ENCODE data around the gene SIAH2. TPM values are rescaled to one million over a fixed set of nuclear protein-coding genes. Genes with fewer than 3 reads are reported as not detected.

SIAH2 gene
- total RNA-seq, 6 donors from 2014 or later: 17.6 to 45.0 (median 31.7) TPM

DNA sequence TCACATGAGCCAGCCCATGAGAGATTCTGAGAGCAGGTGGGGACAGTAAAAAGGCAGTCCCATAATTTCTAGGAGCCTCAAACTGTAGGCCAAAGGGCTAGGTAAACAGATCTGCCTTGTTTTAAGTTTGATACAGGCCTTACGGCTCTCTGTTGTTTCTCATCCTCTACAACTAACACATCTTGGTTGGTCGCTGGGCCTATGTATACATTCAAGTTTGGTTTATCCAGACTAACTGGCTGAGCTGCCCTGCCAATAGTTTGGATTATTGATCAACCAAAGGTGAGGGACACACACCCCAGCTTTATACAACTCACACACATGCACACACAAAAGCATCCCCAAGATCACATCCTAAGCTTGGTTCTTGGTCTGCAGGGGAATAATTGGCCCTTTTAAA is 3.0 kb downstream of the SIAH2 start:
- Histone ChIP-seq H3K36me3 (peaks cover 0 to 5% (median 0%) of the 10 kb centered on the region in 4 donors), H3K4me3 (peak overlapping the region; percentile 6 to 85 (median 68)), H3K4me1 (peaks cover 39 to 57% (median 50%) of the 10 kb centered on the region in 4 donors), H3K9me3 (no peaks in the 10 kb centered on the region), H3K27me3 (no peaks in the 10 kb centered on the region), H3K27ac (peak overlapping the region; percentile 19 to 63 (median 42))
- DNase-seq: no peak
- ATAC-seq (ENCODE audit: low FRiP score in 2 of 2): no peak
- 55 to 69% methylated on average over 2 of the region's 2 CpGs for WGBS, 2 donors
- TF ChIP-seq EP300 (IDR thresholded peaks at IDR 0.05): no peak

DNA sequence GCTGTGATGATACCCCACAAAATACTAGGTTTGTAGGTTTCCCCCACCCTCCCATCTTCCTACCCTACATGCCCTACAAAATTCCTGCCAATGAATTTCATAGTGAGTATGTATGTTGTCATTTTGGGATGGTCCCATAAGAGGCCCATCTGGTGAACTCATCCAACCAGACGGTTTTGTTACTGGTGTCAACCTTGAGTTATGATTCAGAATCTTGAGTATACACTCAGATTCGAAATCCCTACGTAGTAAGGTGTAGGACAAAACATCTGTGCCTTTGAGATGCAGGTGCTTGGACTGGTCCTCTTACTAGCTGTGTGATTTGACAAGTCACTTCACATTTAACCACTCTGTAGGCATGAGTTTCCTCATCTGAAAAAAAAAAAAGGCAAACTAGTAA is 3.6 kb downstream of the SIAH2 start:
- no peaks in the 10 kb centered on the region for H3K9me3 ChIP-seq
- DNase-seq (no peak), ATAC-seq (ENCODE audit: low FRiP score in 2 of 2) (no peak)
- H3K36me3 ChIP-seq: peaks cover 0 to 5% (median 0%) of the 10 kb centered on the region in 4 donors
- H3K4me1 ChIP-seq: peaks cover 35 to 54% (median 46%) of the 10 kb centered on the region in 4 donors
- H3K4me3 ChIP-seq: no peak overlapping the region
- H3K27me3 ChIP-seq: no peaks in the 10 kb centered on the region
- WGBS, 2 donors: 74 to 96% methylated on average over 3 of the region's 3 CpGs
- H3K27ac ChIP-seq: peak overlapping the region in 2 of 4 donors; percentile 36 to 63
- no peak for TF ChIP-seq EP300 (IDR thresholded peaks at IDR 0.05)
- no peak for TF ChIP-seq POLR2AphosphoS5 (IDR thresholded peaks at IDR 0.05)
- TF ChIP-seq POLR2A (IDR thresholded peaks at IDR 0.05): no peak
- TF ChIP-seq, protein P1, sequence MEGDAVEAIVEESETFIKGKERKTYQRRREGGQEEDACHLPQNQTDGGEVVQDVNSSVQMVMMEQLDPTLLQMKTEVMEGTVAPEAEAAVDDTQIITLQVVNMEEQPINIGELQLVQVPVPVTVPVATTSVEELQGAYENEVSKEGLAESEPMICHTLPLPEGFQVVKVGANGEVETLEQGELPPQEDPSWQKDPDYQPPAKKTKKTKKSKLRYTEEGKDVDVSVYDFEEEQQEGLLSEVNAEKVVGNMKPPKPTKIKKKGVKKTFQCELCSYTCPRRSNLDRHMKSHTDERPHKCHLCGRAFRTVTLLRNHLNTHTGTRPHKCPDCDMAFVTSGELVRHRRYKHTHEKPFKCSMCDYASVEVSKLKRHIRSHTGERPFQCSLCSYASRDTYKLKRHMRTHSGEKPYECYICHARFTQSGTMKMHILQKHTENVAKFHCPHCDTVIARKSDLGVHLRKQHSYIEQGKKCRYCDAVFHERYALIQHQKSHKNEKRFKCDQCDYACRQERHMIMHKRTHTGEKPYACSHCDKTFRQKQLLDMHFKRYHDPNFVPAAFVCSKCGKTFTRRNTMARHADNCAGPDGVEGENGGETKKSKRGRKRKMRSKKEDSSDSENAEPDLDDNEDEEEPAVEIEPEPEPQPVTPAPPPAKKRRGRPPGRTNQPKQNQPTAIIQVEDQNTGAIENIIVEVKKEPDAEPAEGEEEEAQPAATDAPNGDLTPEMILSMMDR (IDR thresholded peaks at IDR 0.05): no peak

DNA sequence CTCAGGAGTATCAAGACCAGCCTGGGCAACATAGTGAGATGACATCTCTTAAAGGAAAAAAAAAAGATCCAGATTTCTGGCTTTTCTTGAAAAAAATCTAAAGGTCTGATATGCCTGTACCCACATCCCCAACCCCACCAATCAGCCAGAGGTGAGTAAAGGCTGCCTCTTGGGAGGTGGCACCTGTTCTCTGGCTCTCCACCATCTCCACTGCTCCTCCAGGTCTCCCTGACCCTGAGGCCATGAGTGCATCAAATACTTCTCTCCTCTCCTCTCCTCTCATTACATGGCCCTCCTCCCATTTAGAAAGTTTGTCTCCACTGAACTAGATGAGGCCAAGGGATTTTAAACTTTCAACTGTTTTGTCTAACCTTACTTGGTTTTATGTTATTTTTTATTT is 5.2 kb downstream of the SIAH2 start:
- no peak for TF ChIP-seq EP300 (IDR thresholded peaks at IDR 0.05)
- no peak for TF ChIP-seq POLR2A (IDR thresholded peaks at IDR 0.05)
- TF ChIP-seq, protein P1 (IDR thresholded peaks at IDR 0.05): no peak
- Histone ChIP-seq H3K4me3 (no peak overlapping the region), H3K9me3 (no peaks in the 10 kb centered on the region), H3K27me3 (no peaks in the 10 kb centered on the region), H3K27ac (no peak overlapping the region), H3K36me3 (peaks cover 0 to 5% (median 1%) of the 10 kb centered on the region in 4 donors), H3K4me1 (peaks cover 34 to 58% (median 48%) of the 10 kb centered on the region in 4 donors)
- ATAC-seq (ENCODE audit: low FRiP score in 2 of 2) (no peak), DNase-seq (no peak)

DNA sequence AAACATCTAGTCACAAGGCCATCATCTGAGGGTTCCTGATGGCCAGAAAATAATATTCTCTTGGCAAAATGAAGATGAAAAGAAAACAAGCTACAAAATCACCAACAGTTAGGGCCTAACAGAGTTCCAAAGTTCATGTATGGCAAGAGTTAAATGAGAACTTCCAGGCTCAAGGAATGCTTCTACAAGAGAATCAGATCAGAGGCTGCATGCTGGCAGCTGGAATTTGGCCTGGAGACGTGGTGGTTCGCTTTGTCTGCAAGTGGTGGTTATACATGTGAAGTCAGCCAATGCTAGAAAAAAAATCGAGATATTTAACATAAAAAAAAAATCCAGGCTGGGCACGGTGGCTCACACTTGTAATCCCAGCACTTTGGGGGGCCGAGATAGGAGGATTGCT is 5.6 kb downstream of the SIAH2 start:
- H3K9me3 ChIP-seq: no peaks in the 10 kb centered on the region
- TF ChIP-seq, protein P1 (IDR thresholded peaks at IDR 0.05): no peak
- TF ChIP-seq EP300 (IDR thresholded peaks at IDR 0.05) (no peak), POLR2AphosphoS5 (IDR thresholded peaks at IDR 0.05) (no peak), POLR2A (IDR thresholded peaks at IDR 0.05) (no peak)
- no peak overlapping the region for H3K4me3 ChIP-seq
- DNase-seq (no peak), ATAC-seq (ENCODE audit: low FRiP score in 2 of 2) (no peak)
- WGBS, 2 donors: 73 to 79% methylated on average over 5 of the region's 5 CpGs
- no peak overlapping the region for H3K27ac ChIP-seq
- peaks cover 37 to 62% (median 50%) of the 10 kb centered on the region in 4 donors for H3K4me1 ChIP-seq
- H3K36me3 ChIP-seq: peaks cover 0 to 5% (median 1%) of the 10 kb centered on the region in 4 donors
- H3K27me3 ChIP-seq: no peaks in the 10 kb centered on the region

DNA sequence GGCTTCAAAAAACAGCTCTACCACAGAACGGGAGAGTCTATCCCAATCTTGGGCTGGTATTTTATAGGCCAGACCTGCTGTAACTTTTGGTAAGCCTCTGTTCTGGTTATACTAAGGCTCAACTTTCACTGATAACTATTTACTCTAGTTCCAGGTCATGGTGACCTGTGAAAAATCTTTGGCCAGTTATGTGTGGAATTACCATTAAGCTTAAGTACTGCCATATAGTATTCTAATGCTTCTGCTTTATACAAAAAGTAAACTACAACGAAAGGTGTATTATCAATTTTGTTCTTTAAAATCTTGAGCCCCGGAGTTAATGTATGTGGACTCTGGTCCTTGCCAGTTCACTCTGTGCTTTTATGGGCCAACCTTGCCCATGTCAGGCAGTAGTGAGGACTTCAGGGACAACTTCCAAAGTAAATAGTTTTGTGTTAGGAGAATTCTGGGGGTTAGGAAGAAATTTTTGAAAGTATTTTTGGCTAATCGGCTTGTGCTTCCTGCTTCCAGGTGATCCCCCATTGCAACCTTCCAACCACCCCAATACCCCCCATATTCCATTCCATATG is 6.4 kb downstream of the SIAH2 start:
- Histone ChIP-seq H3K36me3 (peaks cover 0 to 5% (median 1%) of the 10 kb centered on the region in 4 donors), H3K27ac (peak overlapping the region in 2 of 4 donors; percentile 17 to 42), H3K27me3 (no peaks in the 10 kb centered on the region), H3K9me3 (no peaks in the 10 kb centered on the region), H3K4me1 (peaks cover 40 to 70% (median 56%) of the 10 kb centered on the region in 4 donors), H3K4me3 (no peak overlapping the region)
- ATAC-seq (ENCODE audit: low FRiP score in 2 of 2) (no peak), DNase-seq (no peak)
- TF ChIP-seq POLR2AphosphoS5 (IDR thresholded peaks at IDR 0.05) (no peak), EP300 (IDR thresholded peaks at IDR 0.05) (no peak), POLR2A (IDR thresholded peaks at IDR 0.05) (no peak)
- TF ChIP-seq, protein P1 (IDR thresholded peaks at IDR 0.05): no peak
- WGBS, 2 donors: 65 to 79% methylated on average over 4 of the region's 4 CpGs
